ENCODE data around the gene TRIP12.
"Not testable (repeated sequence)": the region's sequence is repeated elsewhere in the genome, so short reads cannot be mapped to it uniquely, and the experiment has no call there.

TRIP12 gene

DNA sequence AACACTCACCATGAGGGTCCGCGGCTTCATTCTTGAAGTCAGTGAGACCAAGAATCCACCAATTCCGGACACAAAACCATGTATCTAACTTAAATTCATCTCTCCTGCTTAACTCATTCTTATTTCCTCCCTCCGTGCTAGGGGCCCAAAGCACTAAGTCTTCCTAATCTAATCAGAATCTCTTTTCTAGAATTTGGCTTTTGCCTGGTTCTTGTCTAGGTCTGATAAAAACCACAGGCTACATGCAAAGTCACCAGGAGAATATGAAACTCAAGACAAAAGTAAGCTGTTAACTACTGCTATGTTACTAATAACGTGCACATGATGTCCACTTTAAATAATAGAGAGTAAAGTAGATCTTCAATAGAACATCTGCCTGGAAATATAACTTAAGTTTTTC lies 69.9 kb downstream of the TRIP12 start:
- H3K27me3 ChIP-seq (ENCODE audit: insufficient read depth, poor library complexity, severe bottlenecking), result no peaks in the 10 kb centered on the region
- H3K27ac ChIP-seq (replicated peaks), result no peak overlapping the region
- TF ChIP-seq POLR2AphosphoS5 (IDR thresholded peaks at IDR 0.05; ENCODE audit: low read depth), result no peak
- TF ChIP-seq, protein P1, sequence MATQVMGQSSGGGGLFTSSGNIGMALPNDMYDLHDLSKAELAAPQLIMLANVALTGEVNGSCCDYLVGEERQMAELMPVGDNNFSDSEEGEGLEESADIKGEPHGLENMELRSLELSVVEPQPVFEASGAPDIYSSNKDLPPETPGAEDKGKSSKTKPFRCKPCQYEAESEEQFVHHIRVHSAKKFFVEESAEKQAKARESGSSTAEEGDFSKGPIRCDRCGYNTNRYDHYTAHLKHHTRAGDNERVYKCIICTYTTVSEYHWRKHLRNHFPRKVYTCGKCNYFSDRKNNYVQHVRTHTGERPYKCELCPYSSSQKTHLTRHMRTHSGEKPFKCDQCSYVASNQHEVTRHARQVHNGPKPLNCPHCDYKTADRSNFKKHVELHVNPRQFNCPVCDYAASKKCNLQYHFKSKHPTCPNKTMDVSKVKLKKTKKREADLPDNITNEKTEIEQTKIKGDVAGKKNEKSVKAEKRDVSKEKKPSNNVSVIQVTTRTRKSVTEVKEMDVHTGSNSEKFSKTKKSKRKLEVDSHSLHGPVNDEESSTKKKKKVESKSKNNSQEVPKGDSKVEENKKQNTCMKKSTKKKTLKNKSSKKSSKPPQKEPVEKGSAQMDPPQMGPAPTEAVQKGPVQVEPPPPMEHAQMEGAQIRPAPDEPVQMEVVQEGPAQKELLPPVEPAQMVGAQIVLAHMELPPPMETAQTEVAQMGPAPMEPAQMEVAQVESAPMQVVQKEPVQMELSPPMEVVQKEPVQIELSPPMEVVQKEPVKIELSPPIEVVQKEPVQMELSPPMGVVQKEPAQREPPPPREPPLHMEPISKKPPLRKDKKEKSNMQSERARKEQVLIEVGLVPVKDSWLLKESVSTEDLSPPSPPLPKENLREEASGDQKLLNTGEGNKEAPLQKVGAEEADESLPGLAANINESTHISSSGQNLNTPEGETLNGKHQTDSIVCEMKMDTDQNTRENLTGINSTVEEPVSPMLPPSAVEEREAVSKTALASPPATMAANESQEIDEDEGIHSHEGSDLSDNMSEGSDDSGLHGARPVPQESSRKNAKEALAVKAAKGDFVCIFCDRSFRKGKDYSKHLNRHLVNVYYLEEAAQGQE (IDR thresholded peaks at IDR 0.05; ENCODE audit: insufficient replicate concordance, low read depth), result no peak
- no peak for TF ChIP-seq SPI1 (IDR thresholded peaks at IDR 0.05; ENCODE audit: borderline replicate concordance, low read depth)
- TF ChIP-seq GABPA (IDR thresholded peaks at IDR 0.05; ENCODE audit: low read depth), result no peak
- TF ChIP-seq, protein P2, sequence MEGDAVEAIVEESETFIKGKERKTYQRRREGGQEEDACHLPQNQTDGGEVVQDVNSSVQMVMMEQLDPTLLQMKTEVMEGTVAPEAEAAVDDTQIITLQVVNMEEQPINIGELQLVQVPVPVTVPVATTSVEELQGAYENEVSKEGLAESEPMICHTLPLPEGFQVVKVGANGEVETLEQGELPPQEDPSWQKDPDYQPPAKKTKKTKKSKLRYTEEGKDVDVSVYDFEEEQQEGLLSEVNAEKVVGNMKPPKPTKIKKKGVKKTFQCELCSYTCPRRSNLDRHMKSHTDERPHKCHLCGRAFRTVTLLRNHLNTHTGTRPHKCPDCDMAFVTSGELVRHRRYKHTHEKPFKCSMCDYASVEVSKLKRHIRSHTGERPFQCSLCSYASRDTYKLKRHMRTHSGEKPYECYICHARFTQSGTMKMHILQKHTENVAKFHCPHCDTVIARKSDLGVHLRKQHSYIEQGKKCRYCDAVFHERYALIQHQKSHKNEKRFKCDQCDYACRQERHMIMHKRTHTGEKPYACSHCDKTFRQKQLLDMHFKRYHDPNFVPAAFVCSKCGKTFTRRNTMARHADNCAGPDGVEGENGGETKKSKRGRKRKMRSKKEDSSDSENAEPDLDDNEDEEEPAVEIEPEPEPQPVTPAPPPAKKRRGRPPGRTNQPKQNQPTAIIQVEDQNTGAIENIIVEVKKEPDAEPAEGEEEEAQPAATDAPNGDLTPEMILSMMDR (IDR thresholded peaks at IDR 0.05; ENCODE audit: insufficient read depth, low read length), result no peak
- no peak overlapping the region for H3K4me3 ChIP-seq (replicated peaks; ENCODE audit: insufficient read depth, low read length)
- no peak for DNase-seq (ENCODE audit: low read depth in 1 of 2, low spot score in 1 of 2)

DNA sequence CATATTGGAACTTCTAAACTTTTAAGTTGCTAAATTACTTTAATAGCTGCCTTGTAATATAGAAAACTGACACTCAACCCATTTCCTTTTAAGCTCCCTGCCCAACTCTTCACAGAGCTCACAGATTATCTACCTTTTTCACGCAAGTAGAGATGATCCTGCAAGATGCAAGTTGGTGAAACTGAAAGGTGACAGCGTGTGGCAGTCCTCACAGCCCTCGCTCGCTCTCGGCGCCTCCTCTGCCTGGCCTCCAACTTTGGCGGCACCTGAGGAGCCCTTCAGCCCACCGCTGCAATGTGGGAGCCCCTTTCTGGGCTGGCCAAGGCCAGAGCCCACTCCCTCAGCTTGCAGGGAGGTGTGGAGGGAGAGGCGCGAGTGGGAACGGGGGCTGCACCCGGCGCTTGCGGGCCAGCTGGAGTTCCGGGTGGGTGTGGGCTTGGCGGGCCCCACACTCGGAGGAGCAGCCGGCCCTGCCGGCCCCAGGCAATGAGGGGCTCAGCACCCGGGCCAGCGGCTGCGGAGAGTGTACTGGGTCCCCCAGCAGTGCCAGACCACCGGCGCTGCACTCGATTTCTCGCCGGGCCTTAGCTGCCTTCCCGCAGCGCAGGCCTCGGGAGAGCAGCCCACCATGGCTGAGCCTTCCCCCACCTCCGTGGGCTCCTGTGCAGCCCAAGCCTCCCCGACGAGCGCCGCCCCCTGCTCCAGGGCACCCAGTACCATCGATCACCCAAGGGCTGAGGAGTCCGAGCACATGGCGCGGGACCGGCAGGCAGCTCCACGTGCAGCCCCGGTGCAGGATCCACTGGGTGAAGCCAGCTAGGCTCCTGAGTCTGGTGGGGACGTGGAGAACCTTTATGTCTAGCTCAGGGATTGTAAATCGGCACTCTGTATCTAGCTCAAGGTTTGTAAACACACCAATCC lies 71.2 kb downstream of the TRIP12 start:
- not testable (repeated sequence) for H3K4me3 ChIP-seq (replicated peaks; ENCODE audit: insufficient read depth, low read length); DNase-seq (ENCODE audit: low read depth in 1 of 2, low spot score in 1 of 2); H3K27ac ChIP-seq (replicated peaks); H3K27me3 ChIP-seq (ENCODE audit: insufficient read depth, poor library complexity, severe bottlenecking)

DNA sequence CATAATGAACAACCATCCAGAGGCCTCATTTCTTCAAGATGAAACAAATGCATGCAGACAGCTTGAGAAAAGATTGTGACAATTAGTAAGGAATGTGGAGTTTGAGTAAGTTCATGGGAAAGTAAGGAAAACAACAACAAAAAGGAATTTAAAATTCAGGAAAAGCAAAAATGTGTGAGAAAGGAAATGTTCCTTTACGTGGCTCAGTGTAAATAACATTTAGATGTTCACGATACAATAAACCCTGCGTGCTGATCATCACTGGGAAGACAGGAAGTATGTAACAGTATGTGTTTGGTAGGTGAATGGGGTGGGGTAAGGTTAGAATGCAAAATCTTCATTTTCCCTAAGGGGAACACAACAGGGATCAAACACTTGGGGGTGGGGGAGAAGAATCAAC lies 72.7 kb downstream of the TRIP12 start:
- no peak for TF ChIP-seq SPI1 (IDR thresholded peaks at IDR 0.05; ENCODE audit: borderline replicate concordance, low read depth)
- TF ChIP-seq, protein P1 (IDR thresholded peaks at IDR 0.05; ENCODE audit: insufficient replicate concordance, low read depth), result no peak
- TF ChIP-seq, protein P2 (IDR thresholded peaks at IDR 0.05; ENCODE audit: insufficient read depth, low read length), result no peak
- TF ChIP-seq POLR2AphosphoS5 (IDR thresholded peaks at IDR 0.05; ENCODE audit: low read depth), result no peak
- DNase-seq (ENCODE audit: low read depth in 1 of 2, low spot score in 1 of 2), result no peak
- H3K4me3 ChIP-seq (replicated peaks; ENCODE audit: insufficient read depth, low read length), result no peak overlapping the region
- no peak overlapping the region for H3K27ac ChIP-seq (replicated peaks)
- no peaks in the 10 kb centered on the region for H3K27me3 ChIP-seq (ENCODE audit: insufficient read depth, poor library complexity, severe bottlenecking)

DNA sequence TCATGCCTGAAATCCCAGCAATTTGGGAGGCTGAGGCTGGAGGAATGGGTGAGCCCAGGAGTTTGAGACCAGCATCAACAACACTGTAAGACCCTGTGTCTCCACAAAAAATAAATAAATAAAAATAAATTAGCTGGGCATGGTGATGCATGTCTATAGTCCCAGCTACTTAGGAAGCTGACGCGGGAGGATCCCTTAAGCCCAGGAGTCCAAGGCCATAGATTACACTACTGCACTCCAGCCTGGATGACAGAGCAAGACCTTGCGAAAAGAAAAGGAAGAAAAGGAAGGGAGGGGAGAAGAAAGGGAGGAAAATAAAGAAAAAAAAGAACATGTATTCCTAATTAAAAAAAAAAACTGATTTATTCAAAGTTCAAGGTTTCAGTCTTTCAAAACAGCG lies 78.2 kb downstream of the TRIP12 start:
- TF ChIP-seq POLR2AphosphoS5 (IDR thresholded peaks at IDR 0.05; ENCODE audit: low read depth), result no peak
- TF ChIP-seq SPI1 (IDR thresholded peaks at IDR 0.05; ENCODE audit: borderline replicate concordance, low read depth), result no peak
- TF ChIP-seq, protein P1 (IDR thresholded peaks at IDR 0.05; ENCODE audit: insufficient replicate concordance, low read depth), result no peak
- no peak for TF ChIP-seq GABPA (IDR thresholded peaks at IDR 0.05; ENCODE audit: low read depth)
- TF ChIP-seq, protein P2 (IDR thresholded peaks at IDR 0.05; ENCODE audit: insufficient read depth, low read length), result no peak
- Histone ChIP-seq H3K27ac (replicated peaks) (no peak overlapping the region), H3K4me3 (replicated peaks; ENCODE audit: insufficient read depth, low read length) (no peak overlapping the region), H3K27me3 (ENCODE audit: insufficient read depth, poor library complexity, severe bottlenecking) (no peaks in the 10 kb centered on the region)
- DNase-seq (ENCODE audit: low read depth in 1 of 2, low spot score in 1 of 2), result no peak
